ENCODE results near the gene DOLK. TPM values are rescaled to one million over a fixed set of nuclear protein-coding genes. Genes with fewer than 3 reads are reported as not detected.
"Not testable (repeated sequence)": the region's sequence is repeated elsewhere in the genome, so short reads cannot be mapped to it uniquely, and the experiment has no call there.

The DOLK gene
- polyA plus RNA-seq, 1 donor from 2014 or later, result 11.3 TPM

DNA sequence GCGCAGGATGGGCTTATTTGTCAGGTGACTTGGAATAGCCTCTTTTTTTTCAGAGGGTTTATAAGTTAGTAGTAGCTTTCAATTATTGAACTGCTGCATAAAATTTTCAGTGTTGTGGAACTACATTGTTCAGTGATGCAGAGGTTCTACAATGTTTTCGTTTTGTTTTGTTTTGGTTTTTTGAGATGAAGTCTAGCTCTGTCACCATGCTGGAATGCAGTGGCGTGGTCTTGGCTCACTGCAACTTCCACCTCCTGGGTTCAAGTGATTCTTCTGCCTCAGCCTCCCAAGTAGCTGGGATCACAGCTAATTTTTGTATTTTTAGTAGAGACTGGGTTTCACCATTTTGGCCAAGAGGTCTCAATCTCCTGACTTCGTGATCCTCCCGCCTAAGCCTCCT lies 22.1 kb upstream of the DOLK start:
- H2AFZ ChIP-seq (ENCODE audit: low read depth, low read length), result no peak overlapping the region
- no peak overlapping the region for H3K27ac ChIP-seq (ENCODE audit: low read length)
- H3K79me2 ChIP-seq (replicated peaks; ENCODE audit: insufficient read depth, low read length), result no peaks in the 10 kb centered on the region
- H3K9ac ChIP-seq (ENCODE audit: low read length), result no peak overlapping the region
- no peaks in the 10 kb centered on the region for H3K9me3 ChIP-seq (ENCODE audit: low read length)
- H4K20me1 ChIP-seq (ENCODE audit: insufficient read depth), result no peaks in the 10 kb centered on the region
- H3K9me2 ChIP-seq (ENCODE audit: insufficient read depth, low read length), result no peaks in the 10 kb centered on the region
- H3F3A ChIP-seq (ENCODE audit: insufficient read depth, low read length, poor library complexity, severe bottlenecking), result no peaks in the 10 kb centered on the region
- H3K27me3 ChIP-seq (ENCODE audit: insufficient read depth, low read depth, low read length), result no peaks in the 10 kb centered on the region
- H3K4me3 ChIP-seq (ENCODE audit: low read length), result no peak overlapping the region
- TF ChIP-seq RAD21 (conservative IDR thresholded peaks at IDR 0.05) (no peak), REST (IDR thresholded peaks at IDR 0.05; ENCODE audit: borderline replicate concordance) (no peak), EZH2 (IDR thresholded peaks at IDR 0.05; ENCODE audit: borderline replicate concordance, insufficient read depth, low read length, poor library complexity, severe bottlenecking) (no peak), CTCF (IDR thresholded peaks at IDR 0.05; ENCODE audit: poor library complexity, severe bottlenecking) (no peak), EP300 (conservative IDR thresholded peaks at IDR 0.05; ENCODE audit: poor library complexity, severe bottlenecking) (no peak), POLR2AphosphoS5 (IDR thresholded peaks at IDR 0.05) (no peak), MXI1 (conservative IDR thresholded peaks at IDR 0.05; ENCODE audit: poor library complexity, severe bottlenecking) (no peak), TAF1 (IDR thresholded peaks at IDR 0.05; ENCODE audit: low read depth) (no peak), SMC3 (conservative IDR thresholded peaks at IDR 0.05; ENCODE audit: poor library complexity) (no peak)
- no peak overlapping the region for H3K4me2 ChIP-seq (ENCODE audit: low read length)
- no peaks in the 10 kb centered on the region for H3K36me3 ChIP-seq (ENCODE audit: insufficient read depth, low read length)

DNA sequence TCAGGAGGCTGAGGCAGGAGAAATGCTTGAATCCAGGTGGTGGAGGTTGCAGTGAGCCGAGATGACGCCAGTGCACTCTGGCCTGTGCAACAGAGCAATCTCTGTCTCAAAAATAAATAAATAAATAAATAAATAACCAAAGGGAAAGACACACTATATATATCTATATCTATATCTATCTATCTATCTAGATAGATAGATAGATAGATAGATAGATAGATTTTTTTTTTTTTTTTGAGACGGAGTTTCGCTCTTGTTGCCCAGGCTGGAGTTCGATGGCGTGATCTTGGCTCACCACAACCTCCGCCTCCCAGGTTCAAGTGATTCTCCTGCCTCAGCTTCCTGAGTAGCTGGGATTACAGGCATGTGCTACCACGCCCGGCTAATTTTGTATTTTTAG lies 14.0 kb upstream of the DOLK start:
- H3F3A ChIP-seq (ENCODE audit: insufficient read depth, low read length, poor library complexity, severe bottlenecking); H3K4me2 ChIP-seq (ENCODE audit: low read length); H3K9me3 ChIP-seq (ENCODE audit: low read length); H3K9ac ChIP-seq (ENCODE audit: low read length); H3K27me3 ChIP-seq (ENCODE audit: insufficient read depth, low read depth, low read length); H4K20me1 ChIP-seq (ENCODE audit: insufficient read depth); H3K27ac ChIP-seq (ENCODE audit: low read length); H3K9me2 ChIP-seq (ENCODE audit: insufficient read depth, low read length); H2AFZ ChIP-seq (ENCODE audit: low read depth, low read length); H3K79me2 ChIP-seq (replicated peaks; ENCODE audit: insufficient read depth, low read length); H3K4me3 ChIP-seq (ENCODE audit: low read length); H3K36me3 ChIP-seq (ENCODE audit: insufficient read depth, low read length): not testable (repeated sequence)

- H3K27ac ChIP-seq (ENCODE audit: low read length), result peak overlapping the region; percentile 85
- H3K36me3 ChIP-seq (ENCODE audit: insufficient read depth, low read length), result no peaks in the 10 kb centered on the region
- no peaks in the 10 kb centered on the region for H3F3A ChIP-seq (ENCODE audit: insufficient read depth, low read length, poor library complexity, severe bottlenecking)
- H4K20me1 ChIP-seq (ENCODE audit: insufficient read depth), result no peaks in the 10 kb centered on the region
- peak overlapping the region; percentile 88 for H3K9ac ChIP-seq (ENCODE audit: low read length)
- peak overlapping the region; percentile 95 for H3K4me3 ChIP-seq (ENCODE audit: low read length)
- H3K9me2 ChIP-seq (ENCODE audit: insufficient read depth, low read length), result no peaks in the 10 kb centered on the region
- H3K9me3 ChIP-seq (ENCODE audit: low read length), result no peaks in the 10 kb centered on the region
- no peaks in the 10 kb centered on the region for H3K27me3 ChIP-seq (ENCODE audit: insufficient read depth, low read depth, low read length)
- H2AFZ ChIP-seq (ENCODE audit: low read depth, low read length), result peak overlapping the region; percentile 88
- no peak overlapping the region for H3K4me2 ChIP-seq (ENCODE audit: low read length)
- TF ChIP-seq MXI1 (conservative IDR thresholded peaks at IDR 0.05; ENCODE audit: poor library complexity, severe bottlenecking) (no peak), EP300 (conservative IDR thresholded peaks at IDR 0.05; ENCODE audit: poor library complexity, severe bottlenecking) (no peak), POLR2AphosphoS5 (IDR thresholded peaks at IDR 0.05) (no peak), SMC3 (conservative IDR thresholded peaks at IDR 0.05; ENCODE audit: poor library complexity) (no peak), REST (IDR thresholded peaks at IDR 0.05; ENCODE audit: borderline replicate concordance) (peak; percentile 94), TAF1 (IDR thresholded peaks at IDR 0.05; ENCODE audit: low read depth) (no peak)
- H3K79me2 ChIP-seq (replicated peaks; ENCODE audit: insufficient read depth, low read length), result peaks cover 5% of the 10 kb centered on the region
Observed at GRCh38 chr9:128947277-128947526, 201 bp downstream of the DOLK start.
